ENCODE measurements around the gene ZSWIM5. TPM values are rescaled to one million over a fixed set of nuclear protein-coding genes. Genes with fewer than 3 reads are reported as not detected.
"Not testable (repeated sequence)": the region's sequence is repeated elsewhere in the genome, so short reads cannot be mapped to it uniquely, and the experiment has no call there.

Gene ZSWIM5
- total RNA-seq, 1 donor from 2014 or later: 22.6 TPM

DNA sequence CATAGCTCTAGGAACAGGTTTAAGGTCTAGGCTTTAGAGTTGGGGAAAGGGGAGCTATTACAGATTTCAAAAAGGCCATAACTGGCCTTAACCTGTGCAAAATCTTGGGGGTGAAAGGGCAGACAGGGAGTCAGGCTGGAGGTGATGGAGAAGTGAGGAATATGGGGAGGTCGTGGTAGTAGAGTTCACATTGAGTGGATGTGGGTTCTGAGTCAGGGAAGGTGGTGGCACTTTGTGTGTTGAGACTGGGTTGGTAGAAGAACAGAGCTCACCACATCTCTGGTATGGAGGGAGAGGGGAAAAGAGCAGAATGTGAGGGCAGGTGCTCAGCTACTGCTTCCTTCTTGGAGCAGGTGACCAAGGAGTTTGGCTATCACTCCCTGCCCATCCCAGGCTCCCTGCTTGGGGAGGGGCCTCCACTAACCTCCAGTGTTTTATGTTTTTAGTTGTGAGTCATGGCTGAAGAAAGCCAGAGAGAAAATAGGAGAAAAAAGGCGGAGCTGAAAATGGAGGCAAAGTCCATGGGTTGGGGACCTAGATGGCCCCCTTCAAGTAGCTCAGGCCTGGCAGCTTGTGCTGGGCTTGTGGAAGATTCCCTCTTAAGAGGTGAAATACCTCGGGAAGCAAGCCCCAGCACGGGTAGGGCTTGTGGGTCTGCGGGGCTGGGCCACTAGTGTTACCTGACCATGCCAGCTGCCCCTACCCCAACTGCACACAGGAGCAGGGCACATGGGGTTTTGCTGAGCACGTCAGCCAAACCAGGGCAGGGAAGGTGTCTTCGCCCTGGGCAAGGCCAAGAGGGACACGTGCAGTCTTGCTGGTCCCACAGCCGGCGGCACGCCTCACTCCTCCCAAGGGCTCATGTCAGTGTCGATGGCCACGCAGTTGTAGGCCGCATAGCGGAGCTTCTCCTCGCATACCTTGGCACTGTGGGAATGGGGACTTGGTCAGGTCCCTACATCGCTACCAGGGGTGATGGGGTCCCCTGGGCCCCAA lies 203.5 kb downstream of the ZSWIM5 start:
- DNase-seq: no peak

GRCh38 chr1:45001576-45001975 lies 204.8 kb downstream of the ZSWIM5 start:
- DNase-seq: not testable (repeated sequence)

DNA sequence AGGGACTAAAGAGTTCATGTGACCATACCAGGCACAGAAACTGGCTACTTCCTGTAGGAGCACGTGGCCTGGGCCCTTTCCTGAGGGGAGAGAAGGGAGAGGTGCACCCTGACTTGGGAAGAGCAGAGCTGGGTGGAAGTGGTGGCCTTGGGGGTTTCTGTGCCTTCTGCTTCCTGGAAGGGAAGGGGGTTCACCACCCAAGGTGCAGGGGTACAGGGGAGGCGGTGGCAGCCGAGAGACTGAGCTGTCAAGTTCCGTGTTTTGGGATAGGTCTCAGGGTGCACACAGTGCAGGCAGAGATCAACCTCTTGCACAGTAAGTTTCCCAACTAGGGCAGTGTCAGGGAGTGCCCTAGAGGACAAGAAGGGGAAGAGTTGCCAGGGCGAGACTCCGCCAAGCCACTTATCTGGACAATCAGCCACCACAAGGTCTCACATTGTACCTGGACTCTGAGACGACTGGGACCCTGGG lies 205.4 kb downstream of the ZSWIM5 start:
- DNase-seq: no peak

- DNase-seq: no peak
Observed at GRCh38 chr1:44999232-44999631, 207.2 kb downstream of the ZSWIM5 start.

GRCh38 chr1:44995467-44996238 lies 210.8 kb downstream of the ZSWIM5 start:
- no peak for DNase-seq

DNA sequence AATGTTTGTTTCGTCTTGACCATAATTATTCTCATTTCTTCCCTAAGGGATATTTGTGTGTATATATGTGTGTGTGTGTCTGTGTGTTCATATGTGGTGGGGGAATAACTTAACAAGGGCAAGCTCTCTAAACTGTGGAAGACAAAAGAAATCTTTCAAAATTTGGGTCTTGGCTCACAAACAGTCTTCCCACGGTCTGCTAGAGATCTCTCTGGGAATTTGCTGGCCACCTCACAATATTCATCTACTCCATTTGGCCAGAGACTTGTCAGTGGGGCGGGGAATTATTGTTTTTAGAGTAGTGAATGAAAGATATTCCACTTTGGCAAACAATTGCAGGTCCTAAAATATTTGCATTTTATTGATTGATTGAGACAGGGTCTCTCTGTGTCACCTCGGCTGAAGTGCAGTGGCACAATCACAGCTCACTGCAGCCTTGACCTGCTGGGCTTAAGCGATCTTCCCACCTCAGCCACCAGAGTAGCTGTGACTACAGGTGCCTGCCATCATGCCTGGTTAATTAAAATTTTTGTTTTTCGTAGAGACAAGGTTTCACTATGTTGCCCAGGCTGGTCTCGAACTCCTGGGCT lies 212.0 kb downstream of the ZSWIM5 start:
- no peak for DNase-seq

GRCh38 chr1:44988531-44989156 lies 217.8 kb downstream of the ZSWIM5 start:
- no peak for DNase-seq

- DNase-seq: no peak
Observed at GRCh38 chr1:44985747-44986359, 220.6 kb downstream of the ZSWIM5 start.

DNA sequence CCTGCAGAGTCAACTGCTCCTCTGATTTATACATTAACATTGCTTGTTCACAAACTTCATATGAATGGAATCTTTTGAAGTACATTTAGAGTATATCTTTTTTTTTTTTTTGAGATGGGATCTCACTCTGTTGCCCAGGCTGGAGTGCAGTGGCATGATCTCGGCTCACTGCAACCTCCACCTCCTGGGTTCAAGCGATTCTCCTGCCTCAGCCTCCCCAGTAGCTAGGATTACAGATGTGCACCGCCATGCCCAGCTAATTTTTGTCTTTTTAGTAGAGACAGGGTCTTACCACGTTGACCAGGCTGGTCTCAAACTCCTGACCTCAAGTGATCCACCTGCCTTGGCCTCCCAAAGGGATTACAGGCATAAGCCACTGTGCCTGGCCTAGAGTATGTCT lies 229.0 kb downstream of the ZSWIM5 start:
- DNase-seq: not testable (repeated sequence)

DNA sequence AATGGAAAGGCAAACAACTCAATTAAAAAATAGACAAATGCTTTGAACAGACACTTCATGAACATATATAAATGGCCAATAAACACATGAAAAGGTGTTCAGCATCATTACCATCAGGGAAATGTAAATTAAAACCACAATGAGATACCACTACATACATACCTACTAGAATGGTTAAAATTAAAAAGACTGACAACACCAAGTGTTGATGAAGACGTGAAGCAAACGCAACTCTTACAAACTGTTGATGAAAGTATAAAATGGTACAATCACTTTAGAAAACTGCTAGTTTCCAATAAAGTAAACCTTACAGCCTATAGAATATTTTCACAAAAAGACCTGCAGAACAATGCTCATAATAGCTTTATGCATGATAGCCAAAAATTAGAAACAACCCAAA lies 230.2 kb downstream of the ZSWIM5 start:
- DNase-seq: no peak

- no peak for DNase-seq
Observed at GRCh38 chr1:44973645-44974044, 232.8 kb downstream of the ZSWIM5 start.

DNA sequence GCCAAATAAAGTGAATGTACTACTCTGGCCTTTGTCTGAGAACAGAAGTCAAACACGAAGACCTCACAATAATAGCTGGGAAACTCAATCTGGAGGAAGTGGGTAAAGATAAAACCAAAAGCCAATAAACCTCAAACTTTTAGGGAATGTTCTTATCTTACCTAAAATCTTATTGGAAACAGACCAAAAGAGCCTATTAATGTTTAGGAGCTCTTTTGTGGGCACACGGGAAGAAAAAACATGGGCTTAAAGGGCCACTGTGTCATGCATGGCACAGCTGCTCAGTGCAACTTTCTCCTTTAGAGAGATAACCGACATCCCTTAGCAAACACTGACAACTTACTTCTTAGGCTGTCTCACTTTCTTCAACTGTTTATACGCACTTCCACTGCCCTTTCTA lies 236.1 kb downstream of the ZSWIM5 start:
- no peak for DNase-seq

Other genes with a start within 250 kb of the ZSWIM5 start
- gene EIF2B3, start 220.0 kb downstream of the ZSWIM5 start, total RNA-seq: 33.1 TPM
- gene HECTD3, start 195.3 kb downstream of the ZSWIM5 start, total RNA-seq: 17.6 TPM
- gene UROD, start 194.4 kb downstream of the ZSWIM5 start, total RNA-seq: 61.8 TPM
- 0.62 TPM for gene HPDL, start 120.3 kb upstream of the ZSWIM5 start, total RNA-seq
- 5.1 TPM for gene TOE1, start 133.6 kb upstream of the ZSWIM5 start, total RNA-seq
- 23.2 TPM for gene MUTYH, start 133.8 kb upstream of the ZSWIM5 start, total RNA-seq